Neural progenitor cell (in vitro differentiated cells): ENCODE measurements around the gene DEPDC4.

ENCODE experiments used
- EZH2 ChIP-seq: fragments of 200-600 bp; sonication (generic); IDR thresholded peaks from 2 replicates; pipeline ENCODE4 v1.6.1; 2017; ENCODE audit warnings: antibody characterized with exemption, mild to moderate bottlenecking, moderate library complexity
- EZH2phosphoT487 ChIP-seq: fragments of 200-600 bp; sonication (generic); IDR thresholded peaks from 2 replicates; pipeline ENCODE4 v1.6.1; 2017; ENCODE audit warnings: antibody characterized with exemption
- TF ChIP-seq, protein P1 (sequence below): fragments of 200-600 bp; sonication (generic); IDR thresholded peaks from 2 replicates; pipeline ENCODE4 v1.5.1; 2017; ENCODE audit warnings: antibody characterized with exemption, mild to moderate bottlenecking

DNA sequence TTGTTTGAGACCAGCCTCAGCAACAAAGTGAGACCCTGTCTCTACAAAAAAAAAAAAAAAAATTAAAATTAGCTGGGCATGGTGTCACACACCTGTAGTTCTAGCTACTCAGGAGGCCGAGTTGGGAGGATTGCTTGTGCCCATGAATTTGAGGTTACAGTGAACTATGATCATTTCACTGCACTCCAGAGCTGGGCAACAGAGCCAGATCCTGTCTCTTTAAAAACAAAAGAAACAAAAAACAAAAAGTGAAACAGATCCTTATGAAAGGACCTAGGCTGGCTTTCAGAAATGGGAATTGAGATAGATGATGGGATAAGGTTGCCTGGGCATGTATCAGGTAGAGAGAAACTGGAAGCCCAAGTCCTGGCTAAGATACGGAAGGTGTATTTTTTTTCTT is 52.4 kb downstream of the DEPDC4 start:
- TF ChIP-seq, protein P1, sequence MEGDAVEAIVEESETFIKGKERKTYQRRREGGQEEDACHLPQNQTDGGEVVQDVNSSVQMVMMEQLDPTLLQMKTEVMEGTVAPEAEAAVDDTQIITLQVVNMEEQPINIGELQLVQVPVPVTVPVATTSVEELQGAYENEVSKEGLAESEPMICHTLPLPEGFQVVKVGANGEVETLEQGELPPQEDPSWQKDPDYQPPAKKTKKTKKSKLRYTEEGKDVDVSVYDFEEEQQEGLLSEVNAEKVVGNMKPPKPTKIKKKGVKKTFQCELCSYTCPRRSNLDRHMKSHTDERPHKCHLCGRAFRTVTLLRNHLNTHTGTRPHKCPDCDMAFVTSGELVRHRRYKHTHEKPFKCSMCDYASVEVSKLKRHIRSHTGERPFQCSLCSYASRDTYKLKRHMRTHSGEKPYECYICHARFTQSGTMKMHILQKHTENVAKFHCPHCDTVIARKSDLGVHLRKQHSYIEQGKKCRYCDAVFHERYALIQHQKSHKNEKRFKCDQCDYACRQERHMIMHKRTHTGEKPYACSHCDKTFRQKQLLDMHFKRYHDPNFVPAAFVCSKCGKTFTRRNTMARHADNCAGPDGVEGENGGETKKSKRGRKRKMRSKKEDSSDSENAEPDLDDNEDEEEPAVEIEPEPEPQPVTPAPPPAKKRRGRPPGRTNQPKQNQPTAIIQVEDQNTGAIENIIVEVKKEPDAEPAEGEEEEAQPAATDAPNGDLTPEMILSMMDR: no peak
- TF ChIP-seq EZH2 (no peak), EZH2phosphoT487 (no peak)
